ENCODE results near the gene HNRNPL. TPM values are rescaled to one million over a fixed set of nuclear protein-coding genes. Genes with fewer than 3 reads are reported as not detected.
"Not testable (repeated sequence)": the region's sequence is repeated elsewhere in the genome, so short reads cannot be mapped to it uniquely, and the experiment has no call there.

The HNRNPL gene
- total and polyA plus RNA-seq, 2 donors (not counting 1 experiment from before 2014, with no cell fraction given) = 292 to 418 TPM

DNA sequence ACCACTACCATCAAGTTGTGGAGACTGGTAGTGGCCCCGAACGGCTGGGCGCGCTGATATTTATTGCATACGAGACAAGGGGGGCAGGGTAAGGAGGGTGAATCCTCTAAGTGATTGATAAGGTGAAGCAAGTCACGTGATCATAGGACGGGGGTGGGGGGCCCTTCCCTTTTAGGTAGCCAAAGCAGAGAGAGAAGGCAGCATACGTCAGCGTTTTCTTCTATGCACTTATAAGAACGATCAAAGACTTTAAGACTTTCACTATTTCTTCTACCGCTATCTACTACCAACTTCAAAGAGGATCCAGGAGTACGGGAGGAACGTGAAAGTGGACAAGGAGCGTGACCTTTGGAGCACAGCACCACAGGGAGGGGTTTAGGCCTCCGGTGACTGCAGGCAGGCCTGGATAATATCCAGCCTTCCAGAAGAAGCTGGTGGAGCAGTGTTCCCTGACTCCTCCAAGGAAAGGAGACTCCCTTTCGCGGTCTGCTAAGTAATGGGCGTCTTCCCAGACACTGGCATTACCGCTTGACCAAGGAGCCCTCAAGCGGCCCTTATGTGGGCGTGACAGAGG is 9.9 kb upstream of the HNRNPL start:
- not testable (repeated sequence) for ATAC-seq (ENCODE audit: low read depth); H3K9ac ChIP-seq (ENCODE audit: low read length); DNase-seq; H3K27me3 ChIP-seq (replicated peaks in 1 of 4; ENCODE audit: control extremely low read depth in 1 of 4, control insufficient read depth in 3 of 4, insufficient read depth in 4 of 4, low read length in 3 of 4); H3K27me3 Mint-ChIP-seq; H3K4me3 ChIP-seq (ENCODE audit: control extremely low read depth in 1 of 5, extremely low read depth in 1 of 5, insufficient read depth in 1 of 5, low read depth in 2 of 5, low read length in 4 of 5); H3K9me3 Mint-ChIP-seq (ENCODE audit: insufficient read depth); H3K79me2 ChIP-seq (ENCODE audit: control insufficient read depth, insufficient read depth, low read length); H3K9me3 ChIP-seq (ENCODE audit: control extremely low read depth in 1 of 3, control insufficient read depth in 2 of 3, insufficient read depth in 1 of 3, low read length in 2 of 3); H3K4me2 ChIP-seq (replicated peaks; ENCODE audit: low read depth, low read length, poor library complexity, severe bottlenecking); H3K27ac ChIP-seq (ENCODE audit: low read length in 2 of 2); H4K20me1 ChIP-seq (ENCODE audit: control insufficient read depth, insufficient read depth, low read length, poor library complexity, severe bottlenecking); H2AFZ ChIP-seq (ENCODE audit: insufficient read depth, low read depth, low read length, poor library complexity, severe bottlenecking); H3K4me3 Mint-ChIP-seq; H3K36me3 ChIP-seq (replicated peaks in 1 of 2; ENCODE audit: control extremely low read depth in 1 of 2, control insufficient read depth in 1 of 2, extremely low read depth in 1 of 2, insufficient read depth in 2 of 2, low read length in 1 of 2)
- H3K27ac Mint-ChIP-seq = peak overlapping the region; percentile 62
- intact Hi-C loops (cut with micrococcal nuclease) = loop anchor here (10.0 kb wide), 1 partner anchor 545 kb away; the partner anchor contains the start of gene ZFP36
- CTCF ChIA-PET = interaction anchor here (1.0 to 3.1 kb wide), 4 partner anchors 10 to 28 kb away, joined by 3 to 23 read pairs (median 4); partner anchors contain the start of gene RINL
- WGBS (ENCODE audit: insufficient coverage) = 98% methylated on average over 8 of the region's 21 CpGs
- peaks cover 51 to 81% of the 10 kb centered on the region in 2 donors for H3K4me1 ChIP-seq (ENCODE audit: control insufficient read depth in 2 of 2, insufficient read depth in 2 of 2, low read length in 2 of 2)
- POLR2A ChIA-PET = interaction anchor here (1.2 to 2.8 kb wide), 4 partner anchors 10 to 90 kb away, joined by 3 to 13 read pairs (median 8); partner anchors contain the start of genes HNRNPL and RINL
- H3K4me1 Mint-ChIP-seq = peaks cover 58% of the 10 kb centered on the region

- DNase-seq = no peak
- no peak overlapping the region for H3K4me3 ChIP-seq (ENCODE audit: control extremely low read depth in 1 of 5, extremely low read depth in 1 of 5, insufficient read depth in 1 of 5, low read depth in 2 of 5, low read length in 4 of 5)
- peak overlapping the region; percentile 57 for H3K4me2 ChIP-seq (replicated peaks; ENCODE audit: low read depth, low read length, poor library complexity, severe bottlenecking)
- no peak for ATAC-seq (ENCODE audit: low read depth)
- peaks cover 35 to 63% of the 10 kb centered on the region in 2 donors for H3K4me1 ChIP-seq (ENCODE audit: control insufficient read depth in 2 of 2, insufficient read depth in 2 of 2, low read length in 2 of 2)
- no peaks in the 10 kb centered on the region for H3K79me2 ChIP-seq (ENCODE audit: control insufficient read depth, insufficient read depth, low read length)
- intact Hi-C loops (cut with micrococcal nuclease) = no loop called here
- POLR2A ChIA-PET = interaction anchor here (0.7 to 2.8 kb wide), 4 partner anchors 8 to 122 kb away, joined by 3 to 8 read pairs (median 5); partner anchors contain the start of gene HNRNPL
- no peaks in the 10 kb centered on the region for H4K20me1 ChIP-seq (ENCODE audit: control insufficient read depth, insufficient read depth, low read length, poor library complexity, severe bottlenecking)
- no peaks in the 10 kb centered on the region for H3K36me3 ChIP-seq (replicated peaks in 1 of 2; ENCODE audit: control extremely low read depth in 1 of 2, control insufficient read depth in 1 of 2, extremely low read depth in 1 of 2, insufficient read depth in 2 of 2, low read length in 1 of 2)
- peak overlapping the region; percentile 17 to 60 for H3K27ac ChIP-seq (ENCODE audit: low read length in 2 of 2)
- TF ChIP-seq EZH2 (IDR thresholded peaks at IDR 0.05; ENCODE audit: borderline replicate concordance, insufficient read depth, low read depth, low read length, poor library complexity, severe bottlenecking) = no peak
- TF ChIP-seq CTCF (IDR thresholded peaks at IDR 0.05) = no peak
- Mint-ChIP-seq H3K27ac (peak overlapping the region; percentile 93), H3K4me3 (peak overlapping the region; percentile 78), H3K27me3 (no peaks in the 10 kb centered on the region), H3K9me3 (ENCODE audit: insufficient read depth) (no peaks in the 10 kb centered on the region), H3K4me1 (peaks cover 51% of the 10 kb centered on the region)
- H2AFZ ChIP-seq (ENCODE audit: insufficient read depth, low read depth, low read length, poor library complexity, severe bottlenecking) = no peak overlapping the region
- no peak overlapping the region for H3K9ac ChIP-seq (ENCODE audit: low read length)
- peaks cover 0 to 7% (median 0%) of the 10 kb centered on the region in 3 donors for H3K9me3 ChIP-seq (ENCODE audit: control extremely low read depth in 1 of 3, control insufficient read depth in 2 of 3, insufficient read depth in 1 of 3, low read length in 2 of 3)
- CTCF ChIA-PET = interaction anchor here (0.6 to 3.1 kb wide), 5 partner anchors 10 to 480 kb away, joined by 4 to 23 read pairs (median 9); no protein-coding TSS in a partner anchor
- H3K27me3 ChIP-seq (replicated peaks in 1 of 4; ENCODE audit: control extremely low read depth in 1 of 4, control insufficient read depth in 3 of 4, insufficient read depth in 4 of 4, low read length in 3 of 4) = no peaks in the 10 kb centered on the region
- WGBS (ENCODE audit: insufficient coverage) = no CpG with 5 or more reads among the region's 3 CpGs
Measured at GRCh38 chr19:38856813-38857212, 7.0 kb upstream of the HNRNPL start.

DNA sequence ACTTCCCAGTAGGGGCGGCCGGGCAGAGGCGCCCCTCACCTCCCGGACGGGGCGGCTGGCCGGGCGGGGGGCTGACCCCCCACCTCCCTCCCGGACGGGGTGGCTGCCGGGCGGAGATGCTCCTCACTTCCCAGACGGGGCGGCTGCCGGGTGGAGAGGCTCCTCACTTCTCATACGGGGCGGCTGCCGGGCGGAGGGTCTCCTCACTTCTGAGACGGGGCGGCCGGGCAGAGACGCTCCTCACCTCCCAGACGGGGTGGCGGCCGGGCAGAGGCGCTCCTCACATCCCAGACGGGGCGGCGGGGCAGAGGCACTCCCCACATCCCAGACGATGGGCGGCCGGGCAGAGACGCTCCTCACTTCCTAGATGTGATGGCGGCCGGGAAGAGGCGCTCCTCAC is 6.0 kb upstream of the HNRNPL start:
- H3K4me2 ChIP-seq (replicated peaks; ENCODE audit: low read depth, low read length, poor library complexity, severe bottlenecking); H3K27me3 ChIP-seq (replicated peaks in 1 of 4; ENCODE audit: control extremely low read depth in 1 of 4, control insufficient read depth in 3 of 4, insufficient read depth in 4 of 4, low read length in 3 of 4); ATAC-seq (ENCODE audit: low read depth); H3K27ac ChIP-seq (ENCODE audit: low read length in 2 of 2); DNase-seq; intact Hi-C loops (cut with micrococcal nuclease); H4K20me1 ChIP-seq (ENCODE audit: control insufficient read depth, insufficient read depth, low read length, poor library complexity, severe bottlenecking); H3K4me3 Mint-ChIP-seq; H3K4me3 ChIP-seq (ENCODE audit: control extremely low read depth in 1 of 5, extremely low read depth in 1 of 5, insufficient read depth in 1 of 5, low read depth in 2 of 5, low read length in 4 of 5); H3K9ac ChIP-seq (ENCODE audit: low read length); H3K27ac Mint-ChIP-seq; H3K36me3 ChIP-seq (replicated peaks in 1 of 2; ENCODE audit: control extremely low read depth in 1 of 2, control insufficient read depth in 1 of 2, extremely low read depth in 1 of 2, insufficient read depth in 2 of 2, low read length in 1 of 2); H3K79me2 ChIP-seq (ENCODE audit: control insufficient read depth, insufficient read depth, low read length); CTCF ChIA-PET; H2AFZ ChIP-seq (ENCODE audit: insufficient read depth, low read depth, low read length, poor library complexity, severe bottlenecking); H3K9me3 ChIP-seq (ENCODE audit: control extremely low read depth in 1 of 3, control insufficient read depth in 2 of 3, insufficient read depth in 1 of 3, low read length in 2 of 3); H3K9me3 Mint-ChIP-seq (ENCODE audit: insufficient read depth); H3K27me3 Mint-ChIP-seq: not testable (repeated sequence)
- 88% methylated on average over 10 of the region's 37 CpGs for WGBS (ENCODE audit: insufficient coverage)
- POLR2A ChIA-PET = interaction anchor here (8.7 kb wide), 1 partner anchor 11 kb away, joined by 237 read pairs; no protein-coding TSS in a partner anchor
- H3K4me1 ChIP-seq (ENCODE audit: control insufficient read depth in 2 of 2, insufficient read depth in 2 of 2, low read length in 2 of 2) = peaks cover 40 to 65% of the 10 kb centered on the region in 2 donors
- H3K4me1 Mint-ChIP-seq = peaks cover 59% of the 10 kb centered on the region
